GM21576 (cell line): Measurements from ENCODE around the gene TPCN1.
A peak's percentile ranks its signal among the peaks of the same experiment; 100 is the strongest.
"Not testable (repeated sequence)": the region's sequence is repeated elsewhere in the genome, so short reads cannot be mapped to it uniquely, and the experiment has no call there.

Source experiments
- ATAC-seq: cut with Tn5 transposase; IDR thresholded peaks from one replicate; pipeline ENCODE4 v1.9.1; 2021; ENCODE audit warnings: mild to moderate bottlenecking, moderate library complexity; ENCODE audit not compliant: unreplicated experiment

The TPCN1 gene

DNA sequence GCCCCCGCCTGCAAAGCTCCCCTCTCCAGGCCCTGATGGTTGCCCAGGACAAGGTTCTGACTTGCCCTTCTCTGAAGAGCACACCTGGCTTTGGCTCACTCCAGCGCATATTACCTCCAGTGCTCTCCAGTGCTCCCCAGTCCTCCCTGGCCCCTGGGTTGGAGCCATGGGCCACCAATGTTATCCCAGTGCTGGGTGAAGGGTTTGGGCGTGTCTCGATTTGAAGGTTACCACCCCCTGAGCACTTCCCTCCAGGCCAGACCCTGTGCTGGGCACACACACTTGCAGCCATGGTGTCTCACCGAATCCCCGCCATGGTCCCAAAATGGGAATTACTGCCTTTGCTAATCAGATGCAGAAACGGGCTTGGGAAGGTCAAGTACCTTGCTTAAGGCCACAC is 24.7 kb upstream of the TPCN1 start:
- ATAC-seq = no peak

DNA sequence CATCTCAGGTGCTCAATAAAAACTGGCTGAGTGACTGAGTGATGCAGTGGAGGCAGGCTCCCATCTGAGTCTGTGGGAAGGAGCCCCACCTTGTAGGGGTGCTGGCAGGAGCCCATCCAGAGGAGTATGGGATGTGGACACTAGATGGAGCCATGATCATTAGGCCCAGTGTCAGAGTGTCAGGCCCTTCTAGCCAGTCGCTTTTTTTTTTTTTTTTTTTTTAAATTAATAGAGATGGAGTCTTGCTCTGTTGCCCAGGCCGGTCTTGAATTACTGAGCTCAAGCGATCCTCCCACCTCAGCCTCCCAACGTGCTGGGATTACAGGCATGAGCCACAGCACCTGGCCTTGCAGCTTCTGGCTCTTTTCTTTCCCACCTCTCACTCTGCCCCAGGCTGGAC is 24.3 kb upstream of the TPCN1 start:
- ATAC-seq = peak; percentile 60

DNA sequence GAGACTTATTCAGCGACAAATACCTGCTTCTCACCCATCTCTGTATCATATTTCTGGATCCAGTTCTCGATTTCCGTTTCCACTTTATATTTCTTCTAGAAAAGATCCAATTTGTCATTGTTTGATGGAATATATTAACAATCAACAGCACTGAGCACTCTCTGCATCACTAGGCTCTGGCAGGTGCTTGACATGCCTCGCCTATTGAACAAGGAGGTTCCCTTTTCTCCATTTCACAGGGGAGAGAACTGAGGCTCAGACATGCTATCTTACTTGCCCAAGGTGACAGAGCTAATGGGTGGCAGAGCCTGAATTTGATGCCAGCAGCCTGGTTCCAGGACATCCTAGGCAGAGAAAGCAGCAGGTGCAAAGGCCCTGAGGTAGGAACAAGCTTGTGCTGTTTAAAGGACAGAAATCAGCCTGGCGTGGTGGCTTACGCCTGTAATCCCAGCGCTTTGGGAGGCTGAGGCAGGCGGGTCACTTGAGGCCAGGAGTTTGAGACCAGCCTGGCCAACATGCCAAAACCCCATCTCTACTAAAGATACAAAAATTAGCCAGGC is 23.7 kb upstream of the TPCN1 start:
- no peak for ATAC-seq

DNA sequence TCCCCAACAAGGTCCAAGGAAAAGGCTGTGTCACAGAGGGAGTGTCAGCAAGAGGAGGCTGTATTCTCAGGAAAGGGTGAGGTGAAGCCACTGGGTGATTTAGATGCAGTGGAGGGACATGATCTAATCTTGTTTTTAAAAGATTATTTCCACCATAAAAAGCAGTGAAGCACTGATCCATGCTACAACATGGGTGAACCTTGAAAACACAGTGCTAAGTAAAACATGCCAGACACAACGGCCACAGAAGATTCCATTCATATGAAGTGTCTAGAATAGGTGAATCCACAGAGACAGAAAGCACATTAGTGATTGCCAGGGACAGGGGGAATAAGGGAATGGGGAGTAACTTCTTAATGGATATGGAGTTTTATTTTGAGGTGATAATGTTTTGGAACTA is 23.0 kb upstream of the TPCN1 start:
- ATAC-seq = no peak

DNA sequence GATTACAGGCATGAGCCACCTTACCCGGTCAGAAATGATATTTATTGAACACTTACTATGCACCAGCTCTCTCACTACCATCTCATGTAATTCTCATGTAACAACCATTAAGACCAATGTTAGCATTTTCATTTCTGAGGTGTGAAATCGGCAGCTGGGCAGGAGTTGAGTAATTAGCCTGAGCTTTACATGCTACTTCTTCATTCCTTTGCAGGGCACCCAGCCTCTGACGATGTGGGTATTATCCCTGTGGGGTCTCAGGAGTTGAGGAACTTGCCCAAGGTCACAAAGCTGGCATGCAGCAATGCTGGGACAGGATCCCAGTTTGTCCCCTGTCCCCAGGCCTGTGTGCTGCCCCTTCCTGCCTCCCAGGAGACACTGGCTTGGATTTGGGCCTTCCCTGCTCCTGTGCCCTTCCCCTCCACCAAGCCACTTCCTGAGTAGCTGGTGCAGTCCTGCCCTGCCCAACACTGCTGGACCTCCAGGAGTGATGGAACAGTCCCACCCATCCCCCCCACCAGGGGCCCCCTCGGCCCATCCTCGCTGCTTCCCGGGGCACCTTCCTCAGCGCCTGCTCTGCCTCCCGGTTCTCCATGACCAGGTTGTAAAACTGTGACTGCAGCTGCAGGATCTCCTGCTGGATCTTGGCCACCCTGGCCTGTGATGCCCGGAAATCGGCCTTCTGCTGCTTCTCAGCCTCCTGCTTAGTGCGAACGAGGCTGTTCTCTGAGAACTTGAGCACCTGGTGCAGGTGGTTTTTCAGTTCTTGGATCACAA is 21.1 kb upstream of the TPCN1 start:
- no peak for ATAC-seq

DNA sequence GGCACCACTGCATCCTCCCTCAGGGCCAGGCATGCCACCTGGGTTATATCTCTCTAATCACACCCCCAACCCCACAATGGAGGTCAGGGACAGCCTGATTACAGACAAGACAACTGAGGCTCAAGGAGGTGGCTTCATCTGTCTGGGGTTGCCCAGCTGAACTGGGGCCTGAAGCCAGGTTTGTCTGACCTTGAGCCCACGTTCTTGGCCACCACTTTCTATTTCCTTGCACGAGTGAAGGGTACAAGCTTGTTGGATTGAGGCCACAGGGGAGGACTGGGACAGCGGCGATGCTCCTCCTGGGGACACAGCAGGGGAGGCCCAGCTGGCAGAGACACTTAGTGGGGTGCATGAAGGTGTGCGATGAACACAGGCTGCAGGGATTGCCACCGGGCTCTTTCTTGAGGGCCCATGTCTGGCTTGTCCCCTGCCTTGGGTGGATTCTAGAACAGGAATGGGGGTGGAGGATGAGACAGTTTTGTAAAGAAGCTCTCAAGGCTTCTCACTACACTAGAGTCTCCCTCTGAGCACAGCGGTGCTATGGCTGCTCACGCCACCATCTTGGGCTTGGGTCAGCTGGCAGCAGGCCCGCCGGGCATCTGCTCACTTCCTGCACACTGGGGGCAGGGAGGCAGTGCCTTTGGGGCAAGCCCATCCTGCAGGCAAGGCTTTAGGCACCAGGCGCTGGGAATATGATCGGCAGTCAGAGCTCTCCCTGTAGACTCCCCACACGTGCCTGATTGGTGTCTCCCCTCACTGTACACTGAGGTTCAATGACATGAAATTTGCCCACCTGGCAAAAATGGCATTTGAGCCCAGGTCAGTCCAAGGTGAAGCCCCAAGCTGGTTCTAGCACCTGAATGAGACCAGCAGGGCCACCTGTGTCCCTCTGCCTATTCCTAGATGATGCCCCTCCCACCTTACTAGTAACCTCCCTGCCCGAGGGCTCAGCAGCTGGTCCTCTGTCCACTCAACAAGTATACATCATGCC is 19.8 kb upstream of the TPCN1 start:
- ATAC-seq = no peak

DNA sequence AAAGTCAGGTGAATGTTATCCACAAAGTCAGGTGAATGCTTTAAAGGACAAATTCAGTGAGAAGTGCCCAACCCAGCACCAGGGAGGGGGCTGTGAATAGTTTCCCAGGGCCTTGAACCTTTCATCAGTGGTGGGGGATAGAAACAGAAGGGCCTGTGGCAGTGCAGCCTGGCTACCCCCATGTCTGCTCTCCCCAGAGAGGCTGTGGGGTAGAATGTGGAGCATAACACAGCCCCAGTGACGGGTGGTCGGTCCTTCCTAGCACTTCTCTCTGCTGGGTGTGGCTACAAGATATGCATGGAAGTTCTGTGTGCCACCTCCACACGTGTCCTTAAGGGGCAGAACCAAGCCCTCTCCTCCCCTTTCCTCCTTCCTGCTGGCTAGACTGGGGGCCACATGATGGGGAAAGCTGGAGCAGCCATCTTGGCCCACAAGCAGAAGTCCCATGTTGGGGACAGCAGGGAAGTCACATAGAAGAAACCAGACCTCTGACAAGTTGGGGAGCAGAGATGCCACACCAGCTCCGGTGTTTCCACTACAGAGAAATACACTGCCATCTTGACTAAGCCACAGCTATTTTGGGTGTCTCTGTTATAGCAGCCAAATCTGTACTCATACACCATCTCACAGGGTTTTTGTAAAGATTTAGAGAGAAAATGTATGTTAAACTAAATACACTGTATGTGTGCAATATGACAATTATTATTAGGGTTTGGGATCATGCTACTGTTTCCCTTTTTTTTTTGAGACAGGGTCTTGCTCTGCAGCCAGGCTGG is 18.8 kb upstream of the TPCN1 start:
- no peak for ATAC-seq

DNA sequence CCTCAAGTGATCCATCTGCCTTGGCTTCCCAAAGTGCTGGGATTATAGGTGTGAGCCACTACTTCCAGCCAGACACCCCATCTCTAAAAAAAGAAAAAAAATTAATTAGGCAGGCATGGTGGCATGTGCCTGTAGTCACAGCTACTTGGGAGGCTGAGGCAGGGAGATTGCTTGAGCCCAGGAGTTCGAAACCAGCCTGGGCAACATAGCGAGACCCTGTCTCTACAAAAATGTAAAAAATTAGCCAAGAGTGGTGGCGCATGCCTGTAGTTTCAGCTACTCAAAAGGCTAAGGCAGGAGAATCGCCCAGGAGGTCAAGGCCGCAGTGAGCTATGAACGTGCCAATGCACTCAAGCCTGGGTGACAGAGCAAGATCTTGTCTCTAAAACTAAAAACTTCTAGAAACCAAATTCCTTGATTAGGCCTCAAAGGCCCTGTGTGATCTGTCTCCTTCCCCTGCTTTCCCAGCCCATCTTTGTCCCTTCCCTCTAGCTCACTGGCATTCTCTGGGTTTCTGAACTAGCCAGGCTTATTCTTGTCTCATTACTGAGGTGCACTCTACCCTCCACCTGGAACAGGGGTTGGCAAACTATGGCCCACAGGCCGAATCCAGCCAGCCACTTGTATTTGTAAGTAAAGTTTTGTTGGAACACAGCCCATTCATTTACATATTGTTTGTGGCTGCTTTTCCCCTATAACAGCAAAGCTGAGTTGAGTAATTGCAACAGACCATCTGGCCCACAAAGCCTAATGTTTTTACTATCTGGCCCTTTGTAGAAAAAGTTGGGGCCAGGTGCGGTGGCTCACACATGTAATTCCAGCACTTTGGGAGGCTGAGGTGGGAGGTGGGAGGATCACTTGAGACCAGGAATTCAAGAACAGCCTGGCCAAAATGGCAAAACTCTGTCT is 17.2 kb upstream of the TPCN1 start:
- no peak for ATAC-seq

DNA sequence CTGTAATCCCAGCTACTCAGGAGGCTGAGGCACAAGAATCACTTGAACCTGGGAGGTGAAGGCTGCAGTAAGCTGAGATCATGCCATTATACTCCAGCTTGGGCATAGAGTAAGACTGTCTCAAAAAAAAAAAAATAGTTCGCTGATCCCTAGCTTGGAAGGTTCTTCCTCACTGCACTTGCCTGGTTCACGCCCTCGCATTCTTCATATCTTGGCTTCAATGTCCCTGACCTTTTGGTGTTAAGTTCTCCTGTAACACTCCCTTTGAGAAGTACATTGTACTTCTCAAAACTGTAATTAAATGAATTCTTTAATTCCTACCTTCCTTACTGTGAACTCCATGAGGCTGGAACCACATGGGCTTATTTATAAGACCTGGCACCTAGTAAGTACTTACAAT is 16.5 kb upstream of the TPCN1 start:
- ATAC-seq = no peak

DNA sequence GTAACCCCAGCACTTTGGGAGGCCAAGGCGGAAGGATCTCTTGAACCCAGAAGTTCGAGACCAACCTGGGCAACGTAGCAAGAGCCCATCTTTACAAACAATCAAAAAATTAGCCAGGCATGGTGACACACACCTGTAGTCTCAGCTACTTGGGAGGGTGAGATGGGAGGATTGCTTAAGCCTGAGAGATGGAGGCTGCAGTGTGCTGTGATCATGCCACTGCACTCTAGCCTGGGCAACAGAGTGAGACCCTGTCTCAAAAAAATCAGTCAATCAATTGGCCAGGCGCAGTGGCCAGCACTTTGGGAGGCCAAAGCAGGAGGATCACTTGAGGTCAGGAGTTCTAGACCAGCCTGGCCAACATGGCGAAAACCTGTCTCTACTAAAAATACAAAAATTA is 14.5 kb upstream of the TPCN1 start:
- not testable (repeated sequence) for ATAC-seq

DNA sequence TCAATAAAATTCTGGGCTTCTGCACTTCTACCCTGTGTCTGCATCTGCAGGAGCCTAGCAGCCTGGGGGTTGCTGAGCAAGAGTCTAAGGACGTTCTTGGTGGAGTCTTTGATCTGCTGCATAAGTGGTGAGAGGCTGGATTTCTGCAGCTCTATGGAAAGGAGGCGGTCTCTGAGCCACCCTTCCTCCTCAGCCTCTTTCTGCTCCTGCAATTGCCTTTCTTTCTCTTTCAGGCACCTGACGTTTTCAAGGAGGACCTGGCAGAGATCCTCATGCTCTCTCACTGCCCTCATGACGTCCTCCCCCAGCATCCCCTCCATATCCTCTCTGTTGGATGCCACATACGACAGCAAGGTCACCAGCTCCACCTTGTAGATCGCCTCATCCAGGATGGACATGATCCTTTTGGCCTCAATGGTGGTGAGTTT is 13.6 kb upstream of the TPCN1 start:
- no peak for ATAC-seq

DNA sequence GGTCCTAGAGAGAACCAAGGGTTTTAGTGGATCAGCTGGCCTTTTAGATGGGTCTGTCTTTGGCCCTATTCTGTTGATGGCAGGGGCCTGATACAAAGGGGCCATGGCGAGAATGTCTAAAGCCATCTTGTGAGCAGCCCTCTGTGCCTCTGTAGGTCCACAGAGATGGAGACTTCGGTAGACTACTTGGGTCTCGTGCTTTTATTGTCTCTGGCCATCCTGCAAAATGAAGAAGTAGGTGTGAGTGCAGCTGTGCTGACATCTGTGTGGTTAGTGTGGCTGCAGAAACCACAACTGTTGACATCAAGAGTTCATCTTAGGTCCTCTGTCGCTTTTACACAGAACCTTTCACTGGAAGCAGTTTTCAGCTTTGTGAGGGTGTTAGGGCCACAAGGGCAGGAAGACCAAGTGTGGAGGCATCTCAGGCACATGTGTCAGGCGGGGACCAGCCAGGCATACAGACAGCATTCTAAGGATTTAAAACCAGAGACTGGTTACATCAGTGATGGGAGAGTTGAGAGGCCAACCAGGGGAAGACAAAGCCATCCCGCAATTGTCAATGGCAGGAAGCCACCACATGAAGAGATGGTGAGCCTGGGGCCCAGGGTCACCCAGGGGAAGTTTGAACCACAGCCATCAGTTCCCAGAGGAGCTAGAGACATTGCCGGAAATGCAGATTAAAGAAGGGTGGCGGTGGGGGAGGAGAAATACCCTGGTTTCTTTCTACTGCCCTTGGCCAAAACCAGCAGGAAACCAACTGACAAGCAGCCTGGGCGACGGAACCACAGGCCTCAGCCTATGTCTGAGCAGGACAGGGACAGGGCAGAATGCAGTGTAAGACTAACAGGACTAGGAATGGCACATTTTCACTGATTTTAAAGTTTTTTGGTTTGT is 13.0 kb upstream of the TPCN1 start:
- ATAC-seq = peak; percentile 76

DNA sequence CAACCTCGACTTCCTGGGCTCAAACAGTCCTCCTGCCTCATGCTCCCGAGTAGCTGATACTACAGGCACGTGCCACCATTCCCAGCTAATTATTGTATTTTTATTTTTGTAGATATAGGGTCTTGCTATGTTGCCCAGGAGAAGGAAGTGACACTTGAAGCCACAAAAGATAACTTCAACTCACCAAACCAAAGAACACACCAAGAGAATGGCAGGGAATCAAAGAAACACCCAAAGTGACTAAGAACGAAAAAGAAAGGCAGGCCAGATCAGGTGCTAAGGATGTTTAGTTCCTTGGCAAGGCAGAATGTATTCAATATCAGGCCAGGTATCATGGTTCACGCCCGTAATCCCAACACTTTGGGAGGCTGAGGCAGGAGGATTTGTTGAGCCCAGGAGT is 10.1 kb upstream of the TPCN1 start:
- no peak for ATAC-seq

DNA sequence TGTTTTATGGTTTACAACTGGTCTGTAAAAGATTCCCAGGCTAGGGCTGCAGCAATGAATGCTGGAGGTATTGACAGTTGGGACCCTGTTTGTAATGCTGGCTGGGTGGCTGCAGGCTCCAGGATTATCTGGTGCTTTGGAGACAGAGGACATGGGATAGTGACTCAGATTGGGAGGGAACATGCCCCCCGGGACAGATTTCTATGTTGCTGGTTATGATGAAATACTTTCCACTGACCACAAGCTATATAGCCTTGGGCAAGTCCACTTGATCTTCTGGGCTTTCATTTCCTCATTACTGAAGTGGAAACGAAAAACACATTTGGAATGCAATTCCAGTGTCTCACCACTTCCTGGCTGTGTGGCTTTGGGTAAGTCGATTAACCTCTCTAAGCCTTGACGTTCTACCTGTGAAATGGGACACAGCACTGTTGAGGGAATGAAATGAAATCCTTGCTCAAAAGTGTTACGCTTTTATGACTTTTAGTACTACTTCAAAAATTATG is 6.3 kb upstream of the TPCN1 start:
- ATAC-seq = no peak

DNA sequence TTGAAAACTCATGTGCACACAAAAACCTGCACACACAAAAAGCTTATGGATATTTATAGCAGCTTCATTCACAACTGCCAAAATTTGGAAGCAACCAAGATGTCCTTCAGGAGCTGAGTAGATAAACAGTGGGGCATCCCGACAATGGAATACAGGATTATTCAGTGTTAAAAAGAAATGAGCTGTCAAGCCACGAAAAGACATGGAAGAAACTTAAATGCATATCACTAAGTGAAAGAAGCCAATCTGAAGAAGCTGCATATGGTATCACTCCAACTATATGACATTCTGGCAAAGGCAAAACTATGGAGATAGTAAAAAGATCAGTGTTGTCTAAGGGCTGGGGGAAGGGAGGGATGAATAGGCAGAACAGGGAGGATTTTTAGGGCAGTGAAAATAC is 5.2 kb upstream of the TPCN1 start:
- no peak for ATAC-seq

DNA sequence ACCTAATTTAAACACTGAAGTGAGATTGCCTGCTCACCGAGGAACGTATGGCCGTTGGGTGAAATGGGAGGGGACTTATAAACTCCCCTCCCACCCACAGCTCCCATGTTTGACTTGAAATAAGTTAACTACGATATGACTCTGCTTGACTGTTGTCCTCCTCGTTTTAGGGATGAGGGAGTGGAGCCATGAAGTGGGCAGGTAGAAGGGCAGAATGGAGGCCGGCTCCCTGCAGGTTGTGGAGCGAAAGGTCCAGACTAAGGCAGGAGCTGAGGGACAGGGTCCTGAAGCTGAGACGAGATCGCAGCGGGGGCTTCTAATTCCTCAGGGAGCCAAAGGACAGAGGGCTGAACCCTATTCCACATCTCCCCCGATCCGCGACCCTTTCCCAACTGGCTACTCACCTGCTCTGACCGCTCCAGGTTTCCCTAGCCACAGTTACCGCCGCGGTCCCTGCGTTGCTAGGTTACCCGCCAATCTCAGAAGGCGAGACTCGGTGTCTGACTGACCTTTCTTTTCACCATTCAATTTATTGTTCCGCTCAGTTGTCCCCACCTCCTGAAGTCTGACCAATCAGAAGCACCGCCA is 577 bp upstream of the TPCN1 start:
- no peak for ATAC-seq

DNA sequence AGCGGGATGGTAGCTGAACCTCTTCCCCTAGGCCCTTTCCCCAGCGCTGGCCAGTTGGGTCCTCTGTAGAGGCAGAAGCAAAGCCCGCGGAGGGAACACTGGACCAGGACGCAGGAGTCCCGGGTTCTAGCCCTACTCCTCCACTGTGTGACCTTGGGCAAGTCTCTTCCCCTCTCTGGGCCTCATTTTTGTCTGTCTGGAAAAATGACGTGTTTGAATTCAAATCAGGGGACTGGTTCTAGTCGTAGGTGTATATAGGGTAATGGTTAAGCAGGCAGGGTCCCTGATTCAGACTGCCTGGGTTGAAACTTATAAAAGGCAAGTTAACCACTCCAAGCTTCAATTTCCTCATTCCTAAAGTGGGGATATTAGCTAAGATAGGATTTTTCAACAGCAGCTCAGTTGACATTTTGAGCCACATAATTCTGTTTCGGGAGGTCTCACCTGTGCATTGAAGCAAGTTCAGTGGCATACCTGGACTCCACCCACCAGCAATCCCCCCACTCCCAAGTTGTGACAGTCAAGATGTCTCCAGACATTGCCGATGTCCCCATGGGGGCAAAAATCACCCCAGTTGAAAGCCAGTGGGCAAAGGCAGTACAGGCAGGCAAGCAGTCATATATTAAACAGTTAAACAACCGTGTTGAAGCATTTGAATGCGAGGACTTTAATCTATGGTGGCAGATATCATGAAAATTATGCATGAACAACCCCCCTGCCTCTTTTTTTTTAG is 899 bp downstream of the TPCN1 start:
- no peak for ATAC-seq
